ENCODE results near the gene LRP8. TPM values are rescaled to one million over a fixed set of nuclear protein-coding genes. Genes with fewer than 3 reads are reported as not detected.

LRP8 gene
- total and polyA plus RNA-seq, 2 donors (not counting 1 experiment from before 2014, with no cell fraction given) = 7.8 to 9.4 TPM

DNA sequence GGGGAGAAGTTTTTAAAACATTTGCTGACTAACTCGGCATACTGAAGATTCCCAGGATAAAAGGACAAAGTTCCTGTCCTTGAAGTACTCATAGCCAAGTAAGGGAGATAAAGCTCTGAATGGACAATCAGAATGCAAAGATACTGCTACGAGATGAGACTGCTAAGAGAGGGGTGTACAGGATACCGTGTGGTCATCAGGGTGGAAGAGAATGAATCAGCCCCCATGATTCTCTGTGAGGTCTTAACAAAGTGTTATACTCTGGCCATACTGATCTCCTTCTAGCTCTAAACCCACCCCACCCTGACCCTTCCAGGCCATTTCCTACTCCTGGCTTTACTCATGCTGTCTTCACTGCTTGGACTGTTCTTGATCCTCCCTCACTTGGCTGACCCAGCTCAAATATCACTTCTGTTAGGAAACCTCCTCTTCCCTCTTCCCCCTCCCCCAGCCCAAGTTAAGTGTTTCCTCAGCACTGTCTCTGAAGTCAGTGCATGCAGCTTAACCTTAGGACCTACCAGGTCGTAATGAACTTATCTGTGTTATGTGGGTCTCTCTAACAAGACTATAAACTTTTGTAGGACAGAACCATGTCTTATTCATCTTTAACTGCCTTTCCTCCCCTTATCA, 73.7 kb downstream of the LRP8 start:
- Histone ChIP-seq H3K36me3 (replicated peaks in 1 of 2; ENCODE audit: control extremely low read depth in 1 of 2, control insufficient read depth in 1 of 2, extremely low read depth in 1 of 2, insufficient read depth in 2 of 2, low read length in 1 of 2) (peaks cover 3% of the 10 kb centered on the region in 2 experiments), H2AFZ (ENCODE audit: insufficient read depth, low read depth, low read length, poor library complexity, severe bottlenecking) (no peak overlapping the region), H3K27me3 (replicated peaks in 1 of 4; ENCODE audit: control extremely low read depth in 1 of 4, control insufficient read depth in 3 of 4, insufficient read depth in 4 of 4, low read length in 3 of 4) (no peaks in the 10 kb centered on the region), H3K4me2 (replicated peaks; ENCODE audit: low read depth, low read length, poor library complexity, severe bottlenecking) (no peak overlapping the region), H3K27ac (ENCODE audit: low read length in 2 of 2) (no peak overlapping the region), H3K4me3 (ENCODE audit: control extremely low read depth in 1 of 5, extremely low read depth in 1 of 5, insufficient read depth in 1 of 5, low read depth in 2 of 5, low read length in 4 of 5) (no peak overlapping the region), H3K4me1 (ENCODE audit: control insufficient read depth in 2 of 2, insufficient read depth in 2 of 2, low read length in 2 of 2) (no peaks in the 10 kb centered on the region), H3K9ac (ENCODE audit: low read length) (no peak overlapping the region), H3K9me3 (ENCODE audit: control extremely low read depth in 1 of 3, control insufficient read depth in 2 of 3, insufficient read depth in 1 of 3, low read length in 2 of 3) (no peaks in the 10 kb centered on the region), H3K79me2 (ENCODE audit: control insufficient read depth, insufficient read depth, low read length) (no peaks in the 10 kb centered on the region), H4K20me1 (ENCODE audit: control insufficient read depth, insufficient read depth, low read length, poor library complexity, severe bottlenecking) (no peaks in the 10 kb centered on the region)
- TF ChIP-seq, protein P1, sequence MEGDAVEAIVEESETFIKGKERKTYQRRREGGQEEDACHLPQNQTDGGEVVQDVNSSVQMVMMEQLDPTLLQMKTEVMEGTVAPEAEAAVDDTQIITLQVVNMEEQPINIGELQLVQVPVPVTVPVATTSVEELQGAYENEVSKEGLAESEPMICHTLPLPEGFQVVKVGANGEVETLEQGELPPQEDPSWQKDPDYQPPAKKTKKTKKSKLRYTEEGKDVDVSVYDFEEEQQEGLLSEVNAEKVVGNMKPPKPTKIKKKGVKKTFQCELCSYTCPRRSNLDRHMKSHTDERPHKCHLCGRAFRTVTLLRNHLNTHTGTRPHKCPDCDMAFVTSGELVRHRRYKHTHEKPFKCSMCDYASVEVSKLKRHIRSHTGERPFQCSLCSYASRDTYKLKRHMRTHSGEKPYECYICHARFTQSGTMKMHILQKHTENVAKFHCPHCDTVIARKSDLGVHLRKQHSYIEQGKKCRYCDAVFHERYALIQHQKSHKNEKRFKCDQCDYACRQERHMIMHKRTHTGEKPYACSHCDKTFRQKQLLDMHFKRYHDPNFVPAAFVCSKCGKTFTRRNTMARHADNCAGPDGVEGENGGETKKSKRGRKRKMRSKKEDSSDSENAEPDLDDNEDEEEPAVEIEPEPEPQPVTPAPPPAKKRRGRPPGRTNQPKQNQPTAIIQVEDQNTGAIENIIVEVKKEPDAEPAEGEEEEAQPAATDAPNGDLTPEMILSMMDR (IDR thresholded peaks at IDR 0.05) = no peak
- no peak for TF ChIP-seq EZH2 (IDR thresholded peaks at IDR 0.05; ENCODE audit: borderline replicate concordance, insufficient read depth, low read depth, low read length, poor library complexity, severe bottlenecking)
- POLR2A ChIA-PET = no interaction called here
- DNase-seq (no peak), ATAC-seq (ENCODE audit: low read depth) (no peak)
- Mint-ChIP-seq H3K27me3 (no peaks in the 10 kb centered on the region), H3K9me3 (ENCODE audit: insufficient read depth) (no peaks in the 10 kb centered on the region), H3K4me1 (no peaks in the 10 kb centered on the region), H3K4me3 (no peak overlapping the region), H3K27ac (no peak overlapping the region)
- CTCF ChIA-PET = interaction anchor here (1.1 kb wide), 1 partner anchor 24 kb away, joined by 5 read pairs; no protein-coding TSS in a partner anchor
- WGBS (ENCODE audit: insufficient coverage) = 100% methylated on average over 2 of the region's 4 CpGs
- intact Hi-C loops (cut with micrococcal nuclease) = no loop called here

- ChIA-PET CTCF (no interaction called here), POLR2A (no interaction called here)
- intact Hi-C loops (cut with micrococcal nuclease) = no loop called here
- no peaks in the 10 kb centered on the region for H3K9me3 ChIP-seq (ENCODE audit: control extremely low read depth in 1 of 3, control insufficient read depth in 2 of 3, insufficient read depth in 1 of 3, low read length in 2 of 3)
- TF ChIP-seq EZH2 (IDR thresholded peaks at IDR 0.05; ENCODE audit: borderline replicate concordance, insufficient read depth, low read depth, low read length, poor library complexity, severe bottlenecking) = no peak
- TF ChIP-seq, protein P1 (IDR thresholded peaks at IDR 0.05) = no peak
- H3K4me1 ChIP-seq (ENCODE audit: control insufficient read depth in 2 of 2, insufficient read depth in 2 of 2, low read length in 2 of 2) = peaks cover 15% of the 10 kb centered on the region in 2 donors
- peaks cover 21% of the 10 kb centered on the region for H3K4me1 Mint-ChIP-seq
- H2AFZ ChIP-seq (ENCODE audit: insufficient read depth, low read depth, low read length, poor library complexity, severe bottlenecking) = no peak overlapping the region
- DNase-seq (no peak), ATAC-seq (ENCODE audit: low read depth) (no peak)
- H3K4me3 Mint-ChIP-seq = no peak overlapping the region
- H3K9me3 Mint-ChIP-seq (ENCODE audit: insufficient read depth) = no peaks in the 10 kb centered on the region
- 100% methylated on average over 3 of the region's 4 CpGs for WGBS (ENCODE audit: insufficient coverage)
- H3K27me3 Mint-ChIP-seq = no peaks in the 10 kb centered on the region
- peaks cover 3% of the 10 kb centered on the region in 2 experiments for H3K36me3 ChIP-seq (replicated peaks in 1 of 2; ENCODE audit: control extremely low read depth in 1 of 2, control insufficient read depth in 1 of 2, extremely low read depth in 1 of 2, insufficient read depth in 2 of 2, low read length in 1 of 2)
- H4K20me1 ChIP-seq (ENCODE audit: control insufficient read depth, insufficient read depth, low read length, poor library complexity, severe bottlenecking) = no peaks in the 10 kb centered on the region
- H3K9ac ChIP-seq (ENCODE audit: low read length) = no peak overlapping the region
- H3K27me3 ChIP-seq (replicated peaks in 1 of 4; ENCODE audit: control extremely low read depth in 1 of 4, control insufficient read depth in 3 of 4, insufficient read depth in 4 of 4, low read length in 3 of 4) = no peaks in the 10 kb centered on the region
- no peak overlapping the region for H3K4me2 ChIP-seq (replicated peaks; ENCODE audit: low read depth, low read length, poor library complexity, severe bottlenecking)
- no peak overlapping the region for H3K4me3 ChIP-seq (ENCODE audit: control extremely low read depth in 1 of 5, extremely low read depth in 1 of 5, insufficient read depth in 1 of 5, low read depth in 2 of 5, low read length in 4 of 5)
- H3K27ac Mint-ChIP-seq = no peak overlapping the region
- H3K79me2 ChIP-seq (ENCODE audit: control insufficient read depth, insufficient read depth, low read length) = no peaks in the 10 kb centered on the region
- H3K27ac ChIP-seq (ENCODE audit: low read length in 2 of 2) = no peak overlapping the region
Observed at GRCh38 chr1:53250325-53250724, 77.5 kb downstream of the LRP8 start.

Data from B cell (primary cell).